ENCODE measurements around the gene ZFC3H1. TPM values are rescaled to one million over a fixed set of nuclear protein-coding genes. Genes with fewer than 3 reads are reported as not detected.

ZFC3H1 gene
- polyA plus RNA-seq, 3 donors, result 12.5 to 57.0 (median 16.3) TPM

DNA sequence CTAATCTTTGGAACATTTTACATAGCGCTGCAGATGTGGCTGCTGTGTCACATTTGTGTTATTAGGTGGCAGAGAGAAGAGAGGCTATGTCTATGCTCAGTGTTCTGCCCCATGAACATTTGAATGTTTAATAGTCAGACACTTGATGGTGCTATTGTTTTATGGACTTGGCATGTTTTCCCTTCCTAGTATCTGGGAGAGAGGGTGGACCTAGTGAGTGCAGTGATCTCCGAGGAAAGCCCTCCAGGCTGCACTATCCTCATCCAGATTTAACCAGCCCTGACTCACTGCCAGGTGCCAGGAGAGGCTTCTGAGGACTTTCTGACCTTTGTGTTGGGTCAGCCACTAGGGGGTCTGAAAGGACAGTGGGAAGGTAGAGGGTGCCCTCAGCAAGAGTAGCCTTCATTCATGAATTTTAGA, 24.3 kb downstream of the ZFC3H1 start:
- Histone ChIP-seq H3K79me2 (ENCODE audit: insufficient read depth, low read length) (peaks cover 56% of the 10 kb centered on the region), H3K9ac (ENCODE audit: insufficient read depth, low read length, poor library complexity, severe bottlenecking) (no peak overlapping the region), H3K27ac (ENCODE audit: low read depth in 1 of 2, low read length in 2 of 2) (peak overlapping the region in 1 of 2 donors; percentile 28), H3K36me3 (replicated peaks in 1 of 2; ENCODE audit: control insufficient read depth in 1 of 2, insufficient read depth in 2 of 2, low read length in 2 of 2) (peaks cover 92 to 100% of the 10 kb centered on the region in 2 donors), H3K4me3 (replicated peaks in 1 of 3; ENCODE audit: low read depth in 2 of 3, low read length in 3 of 3) (no peak overlapping the region), H3K27me3 (ENCODE audit: control insufficient read depth in 2 of 2, insufficient read depth in 2 of 2, low read length in 2 of 2) (no peaks in the 10 kb centered on the region), H4K20me1 (ENCODE audit: insufficient read depth, low read length) (peaks cover 90% of the 10 kb centered on the region), H3K4me1 (ENCODE audit: control insufficient read depth in 1 of 2, insufficient read depth in 2 of 2, low read length in 2 of 2) (no peaks in the 10 kb centered on the region), H3K9me3 (replicated peaks in 1 of 2; ENCODE audit: control insufficient read depth in 1 of 2, insufficient read depth in 1 of 2, low read length in 2 of 2) (no peaks in the 10 kb centered on the region), H2AFZ (ENCODE audit: insufficient read depth, low read depth, low read length, poor library complexity, severe bottlenecking) (no peak overlapping the region), H3K4me2 (replicated peaks; ENCODE audit: extremely low read depth, low read length, poor library complexity, severe bottlenecking) (no peak overlapping the region)
- H3K27me3 Mint-ChIP-seq (ENCODE audit: low read depth in 3 of 3), result peaks cover 0 to 2% (median 0%) of the 10 kb centered on the region in 3 donors
- no peaks in the 10 kb centered on the region for H3K9me3 Mint-ChIP-seq
- H3K4me3 Mint-ChIP-seq, result no peak overlapping the region
- H3K27ac Mint-ChIP-seq, result peak overlapping the region in 3 of 7 donors; percentile 12 to 66 (median 50)
- intact Hi-C loops (cut with micrococcal nuclease), result no loop called here
- WGBS (ENCODE audit: insufficient coverage), result 100% methylated on average over 1 of the region's 2 CpGs
- TF ChIP-seq, protein P1, sequence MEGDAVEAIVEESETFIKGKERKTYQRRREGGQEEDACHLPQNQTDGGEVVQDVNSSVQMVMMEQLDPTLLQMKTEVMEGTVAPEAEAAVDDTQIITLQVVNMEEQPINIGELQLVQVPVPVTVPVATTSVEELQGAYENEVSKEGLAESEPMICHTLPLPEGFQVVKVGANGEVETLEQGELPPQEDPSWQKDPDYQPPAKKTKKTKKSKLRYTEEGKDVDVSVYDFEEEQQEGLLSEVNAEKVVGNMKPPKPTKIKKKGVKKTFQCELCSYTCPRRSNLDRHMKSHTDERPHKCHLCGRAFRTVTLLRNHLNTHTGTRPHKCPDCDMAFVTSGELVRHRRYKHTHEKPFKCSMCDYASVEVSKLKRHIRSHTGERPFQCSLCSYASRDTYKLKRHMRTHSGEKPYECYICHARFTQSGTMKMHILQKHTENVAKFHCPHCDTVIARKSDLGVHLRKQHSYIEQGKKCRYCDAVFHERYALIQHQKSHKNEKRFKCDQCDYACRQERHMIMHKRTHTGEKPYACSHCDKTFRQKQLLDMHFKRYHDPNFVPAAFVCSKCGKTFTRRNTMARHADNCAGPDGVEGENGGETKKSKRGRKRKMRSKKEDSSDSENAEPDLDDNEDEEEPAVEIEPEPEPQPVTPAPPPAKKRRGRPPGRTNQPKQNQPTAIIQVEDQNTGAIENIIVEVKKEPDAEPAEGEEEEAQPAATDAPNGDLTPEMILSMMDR (IDR thresholded peaks at IDR 0.05), result no peak
- H3K4me1 Mint-ChIP-seq, result peaks cover 6% of the 10 kb centered on the region
- H3K36me3 Mint-ChIP-seq, result peaks cover 76 to 89% of the 10 kb centered on the region in 2 donors
- peak in 1 of 3 donors; percentile 13 for DNase-seq

DNA sequence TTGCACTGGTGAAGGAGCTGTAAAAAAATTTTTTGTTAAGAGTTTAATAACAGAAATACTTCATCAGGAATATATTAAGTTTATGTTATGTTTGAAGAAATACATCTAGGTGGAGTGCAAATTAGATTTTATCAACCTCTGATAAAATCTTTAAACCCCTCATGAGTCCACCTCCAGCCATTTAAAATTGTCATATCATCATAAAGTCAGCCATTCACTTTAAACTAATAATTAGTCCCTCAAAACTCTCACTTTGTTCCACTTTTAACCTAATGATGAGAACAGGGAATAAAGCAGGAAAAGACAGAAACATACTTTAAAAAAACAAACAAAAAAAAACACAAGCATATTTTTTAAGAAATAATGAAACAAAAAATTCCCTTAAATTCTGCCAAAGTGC, 25.1 kb downstream of the ZFC3H1 start:
- H4K20me1 ChIP-seq (ENCODE audit: insufficient read depth, low read length), result peaks cover 82% of the 10 kb centered on the region
- no peak overlapping the region for H3K4me3 Mint-ChIP-seq
- H3K27me3 Mint-ChIP-seq (ENCODE audit: low read depth in 3 of 3), result peaks cover 0 to 2% (median 0%) of the 10 kb centered on the region in 3 donors
- H3K36me3 ChIP-seq (replicated peaks in 1 of 2; ENCODE audit: control insufficient read depth in 1 of 2, insufficient read depth in 2 of 2, low read length in 2 of 2), result peaks cover 92 to 100% of the 10 kb centered on the region in 2 donors
- no peaks in the 10 kb centered on the region for H3K4me1 ChIP-seq (ENCODE audit: control insufficient read depth in 1 of 2, insufficient read depth in 2 of 2, low read length in 2 of 2)
- intact Hi-C loops (cut with micrococcal nuclease), result no loop called here
- no peaks in the 10 kb centered on the region for H3K27me3 ChIP-seq (ENCODE audit: control insufficient read depth in 2 of 2, insufficient read depth in 2 of 2, low read length in 2 of 2)
- H3K9me3 ChIP-seq (replicated peaks in 1 of 2; ENCODE audit: control insufficient read depth in 1 of 2, insufficient read depth in 1 of 2, low read length in 2 of 2), result no peaks in the 10 kb centered on the region
- H3K4me1 Mint-ChIP-seq, result peaks cover 2% of the 10 kb centered on the region
- no peak for DNase-seq
- H3K27ac Mint-ChIP-seq, result peak overlapping the region in 2 of 7 donors; percentile 42 to 49
- no peak overlapping the region for H3K4me2 ChIP-seq (replicated peaks; ENCODE audit: extremely low read depth, low read length, poor library complexity, severe bottlenecking)
- no peaks in the 10 kb centered on the region for H3K9me3 Mint-ChIP-seq
- H2AFZ ChIP-seq (ENCODE audit: insufficient read depth, low read depth, low read length, poor library complexity, severe bottlenecking), result no peak overlapping the region
- TF ChIP-seq, protein P1 (IDR thresholded peaks at IDR 0.05), result no peak
- peaks cover 48% of the 10 kb centered on the region for H3K79me2 ChIP-seq (ENCODE audit: insufficient read depth, low read length)
- peak overlapping the region in 1 of 2 donors; percentile 28 for H3K27ac ChIP-seq (ENCODE audit: low read depth in 1 of 2, low read length in 2 of 2)
- peaks cover 75 to 89% of the 10 kb centered on the region in 2 donors for H3K36me3 Mint-ChIP-seq
- H3K4me3 ChIP-seq (replicated peaks in 1 of 3; ENCODE audit: low read depth in 2 of 3, low read length in 3 of 3), result no peak overlapping the region
- no peak overlapping the region for H3K9ac ChIP-seq (ENCODE audit: insufficient read depth, low read length, poor library complexity, severe bottlenecking)

Data from CD14-positive monocyte (primary cell).